K562 (cell line): ENCODE data around the gene HIF1A.

Source experiments
- ASH1L ChIP-seq: fragments of 450-650 bp; IDR thresholded peaks from 2 replicates; pipeline ENCODE4 v1.6.1; 2018; ENCODE audit warnings: borderline replicate concordance, mild to moderate bottlenecking, low read depth; ENCODE audit not compliant: partially characterized antibody
- POLR2A ChIP-seq: fragments of 450-650 bp; conservative IDR thresholded peaks from 2 replicates; pipeline ENCODE4 v1.6.1; 2016
- TF ChIP-seq, protein P1 (sequence below), 2 experiments: fragments of 450-650 bp; formaldehyde crosslinking in 1 of 2; IDR thresholded peaks; 2 replicates each; pipeline versions ENCODE4 v1.4.0 to v1.6.1; 2014 to 2020; ENCODE audit warnings: mild to moderate bottlenecking in 2 of 2, borderline replicate concordance in 1 of 2, low read depth in 1 of 2
- TF ChIP-seq, protein P2 (sequence below), 3 experiments: IDR thresholded peaks in 2 of 3; conservative IDR thresholded peaks in 1 of 3; 2 replicates each; pipeline ENCODE4 v1.5.1; 2011 to 2012; ENCODE audit warnings: low read length in 3 of 3, mild to moderate bottlenecking in 3 of 3, control low read depth in 2 of 3, improper control_type of control experiment in 1 of 3, inconsistent platforms in 1 of 3, low read depth in 1 of 3, mixed read lengths in 1 of 3, moderate library complexity in 1 of 3; ENCODE audit not compliant: insufficient read depth in 2 of 3

DNA sequence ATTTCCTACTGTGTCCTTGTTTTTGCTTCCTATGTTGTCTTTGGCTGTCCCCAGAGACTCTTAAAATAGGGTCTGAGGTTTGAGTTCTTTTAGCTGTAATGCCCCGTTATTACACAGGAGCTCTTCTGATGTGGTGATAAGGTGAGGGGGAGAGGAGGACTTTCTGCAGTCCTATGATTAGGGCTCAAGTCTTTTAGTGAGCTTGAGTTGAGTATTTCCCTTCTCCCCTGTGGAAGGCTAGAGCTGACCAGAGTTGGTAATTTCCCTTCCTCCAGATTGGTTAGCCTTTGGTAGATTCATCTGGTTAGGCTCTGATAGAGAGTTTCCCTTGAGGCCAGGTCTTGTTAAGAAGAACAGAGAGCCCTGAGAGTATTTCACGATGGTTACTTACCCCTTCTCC lies 4.3 kb upstream of the HIF1A start:
- TF ChIP-seq, protein P1, sequence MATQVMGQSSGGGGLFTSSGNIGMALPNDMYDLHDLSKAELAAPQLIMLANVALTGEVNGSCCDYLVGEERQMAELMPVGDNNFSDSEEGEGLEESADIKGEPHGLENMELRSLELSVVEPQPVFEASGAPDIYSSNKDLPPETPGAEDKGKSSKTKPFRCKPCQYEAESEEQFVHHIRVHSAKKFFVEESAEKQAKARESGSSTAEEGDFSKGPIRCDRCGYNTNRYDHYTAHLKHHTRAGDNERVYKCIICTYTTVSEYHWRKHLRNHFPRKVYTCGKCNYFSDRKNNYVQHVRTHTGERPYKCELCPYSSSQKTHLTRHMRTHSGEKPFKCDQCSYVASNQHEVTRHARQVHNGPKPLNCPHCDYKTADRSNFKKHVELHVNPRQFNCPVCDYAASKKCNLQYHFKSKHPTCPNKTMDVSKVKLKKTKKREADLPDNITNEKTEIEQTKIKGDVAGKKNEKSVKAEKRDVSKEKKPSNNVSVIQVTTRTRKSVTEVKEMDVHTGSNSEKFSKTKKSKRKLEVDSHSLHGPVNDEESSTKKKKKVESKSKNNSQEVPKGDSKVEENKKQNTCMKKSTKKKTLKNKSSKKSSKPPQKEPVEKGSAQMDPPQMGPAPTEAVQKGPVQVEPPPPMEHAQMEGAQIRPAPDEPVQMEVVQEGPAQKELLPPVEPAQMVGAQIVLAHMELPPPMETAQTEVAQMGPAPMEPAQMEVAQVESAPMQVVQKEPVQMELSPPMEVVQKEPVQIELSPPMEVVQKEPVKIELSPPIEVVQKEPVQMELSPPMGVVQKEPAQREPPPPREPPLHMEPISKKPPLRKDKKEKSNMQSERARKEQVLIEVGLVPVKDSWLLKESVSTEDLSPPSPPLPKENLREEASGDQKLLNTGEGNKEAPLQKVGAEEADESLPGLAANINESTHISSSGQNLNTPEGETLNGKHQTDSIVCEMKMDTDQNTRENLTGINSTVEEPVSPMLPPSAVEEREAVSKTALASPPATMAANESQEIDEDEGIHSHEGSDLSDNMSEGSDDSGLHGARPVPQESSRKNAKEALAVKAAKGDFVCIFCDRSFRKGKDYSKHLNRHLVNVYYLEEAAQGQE (IDR thresholded peaks at IDR 0.05; ENCODE audit: borderline replicate concordance): no peak
- TF ChIP-seq, protein P1 (CRISPR knock-in tag; IDR thresholded peaks at IDR 0.05; ENCODE audit: low read depth): no peak
- TF ChIP-seq, protein P2, sequence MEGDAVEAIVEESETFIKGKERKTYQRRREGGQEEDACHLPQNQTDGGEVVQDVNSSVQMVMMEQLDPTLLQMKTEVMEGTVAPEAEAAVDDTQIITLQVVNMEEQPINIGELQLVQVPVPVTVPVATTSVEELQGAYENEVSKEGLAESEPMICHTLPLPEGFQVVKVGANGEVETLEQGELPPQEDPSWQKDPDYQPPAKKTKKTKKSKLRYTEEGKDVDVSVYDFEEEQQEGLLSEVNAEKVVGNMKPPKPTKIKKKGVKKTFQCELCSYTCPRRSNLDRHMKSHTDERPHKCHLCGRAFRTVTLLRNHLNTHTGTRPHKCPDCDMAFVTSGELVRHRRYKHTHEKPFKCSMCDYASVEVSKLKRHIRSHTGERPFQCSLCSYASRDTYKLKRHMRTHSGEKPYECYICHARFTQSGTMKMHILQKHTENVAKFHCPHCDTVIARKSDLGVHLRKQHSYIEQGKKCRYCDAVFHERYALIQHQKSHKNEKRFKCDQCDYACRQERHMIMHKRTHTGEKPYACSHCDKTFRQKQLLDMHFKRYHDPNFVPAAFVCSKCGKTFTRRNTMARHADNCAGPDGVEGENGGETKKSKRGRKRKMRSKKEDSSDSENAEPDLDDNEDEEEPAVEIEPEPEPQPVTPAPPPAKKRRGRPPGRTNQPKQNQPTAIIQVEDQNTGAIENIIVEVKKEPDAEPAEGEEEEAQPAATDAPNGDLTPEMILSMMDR (IDR thresholded peaks at IDR 0.05 in 2 of 3, conservative IDR thresholded peaks at IDR 0.05 in 1 of 3; ENCODE audit: insufficient read depth in 2 of 3, low read depth in 1 of 3, low read length in 3 of 3): no peak
- TF ChIP-seq POLR2A: no peak
- no peak for TF ChIP-seq ASH1L
